Fibroblast of villous mesenchyme (primary cell): ENCODE data around the gene PITX1. TPM values are rescaled to one million over a fixed set of nuclear protein-coding genes. Genes with fewer than 3 reads are reported as not detected.
A peak's percentile ranks its signal among the peaks of the same experiment; 100 is the strongest.

ENCODE experiments used
- DNase-seq: peaks from one replicate; pipeline ENCODE4 v3.0.0-alpha.2; 2010; ENCODE audit warnings: low read depth
- H3K4me3 ChIP-seq: 2 replicates; pipeline ENCODE4 v1.5.1; 2011; ENCODE audit warnings: low read depth, mild to moderate bottlenecking, low read length
- total RNA-seq: library from RNA; depleted of rRNA; stranded (reverse); fragments of >200 nt; gene quantifications from 2 replicates; pipeline ENCODE4 v1.2.3, GENCODE V29; 2012
- TF ChIP-seq, protein P1 (sequence below): IDR thresholded peaks from 2 replicates; pipeline ENCODE4 v1.5.1; 2012; ENCODE audit warnings: low read depth, mild to moderate bottlenecking, low read length; ENCODE audit not compliant: insufficient read depth

PITX1 gene
- total RNA-seq, 1 donor: 19.9 TPM

GRCh38 chr5:135055396-135055795, 21.4 kb upstream of the PITX1 start:
- H3K4me3 ChIP-seq: no peak overlapping the region
- no peak for DNase-seq
- TF ChIP-seq, protein P1, sequence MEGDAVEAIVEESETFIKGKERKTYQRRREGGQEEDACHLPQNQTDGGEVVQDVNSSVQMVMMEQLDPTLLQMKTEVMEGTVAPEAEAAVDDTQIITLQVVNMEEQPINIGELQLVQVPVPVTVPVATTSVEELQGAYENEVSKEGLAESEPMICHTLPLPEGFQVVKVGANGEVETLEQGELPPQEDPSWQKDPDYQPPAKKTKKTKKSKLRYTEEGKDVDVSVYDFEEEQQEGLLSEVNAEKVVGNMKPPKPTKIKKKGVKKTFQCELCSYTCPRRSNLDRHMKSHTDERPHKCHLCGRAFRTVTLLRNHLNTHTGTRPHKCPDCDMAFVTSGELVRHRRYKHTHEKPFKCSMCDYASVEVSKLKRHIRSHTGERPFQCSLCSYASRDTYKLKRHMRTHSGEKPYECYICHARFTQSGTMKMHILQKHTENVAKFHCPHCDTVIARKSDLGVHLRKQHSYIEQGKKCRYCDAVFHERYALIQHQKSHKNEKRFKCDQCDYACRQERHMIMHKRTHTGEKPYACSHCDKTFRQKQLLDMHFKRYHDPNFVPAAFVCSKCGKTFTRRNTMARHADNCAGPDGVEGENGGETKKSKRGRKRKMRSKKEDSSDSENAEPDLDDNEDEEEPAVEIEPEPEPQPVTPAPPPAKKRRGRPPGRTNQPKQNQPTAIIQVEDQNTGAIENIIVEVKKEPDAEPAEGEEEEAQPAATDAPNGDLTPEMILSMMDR: no peak

DNA sequence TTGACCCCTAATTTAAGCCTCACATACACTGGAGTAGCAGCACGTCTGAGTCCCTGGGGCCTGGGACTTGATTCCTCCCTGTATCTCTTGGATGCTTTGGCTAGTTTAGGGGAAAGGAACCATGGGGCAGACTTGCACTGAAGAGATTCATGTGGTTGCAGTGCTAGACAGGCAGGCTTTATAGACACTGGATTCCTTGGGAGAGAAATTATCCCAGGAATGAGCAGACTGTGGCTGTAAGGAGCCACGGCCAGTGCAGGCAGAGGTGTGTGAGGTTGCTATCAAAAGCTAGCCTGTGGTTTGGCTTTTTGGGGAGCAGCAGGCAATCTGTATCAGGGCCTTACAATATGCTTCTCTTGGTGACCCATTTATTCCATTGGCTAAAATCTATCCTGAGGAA, 20.5 kb upstream of the PITX1 start:
- TF ChIP-seq, protein P1: no peak
- DNase-seq: no peak
- H3K4me3 ChIP-seq: no peak overlapping the region

GRCh38 chr5:135053989-135054388, 20.0 kb upstream of the PITX1 start:
- TF ChIP-seq, protein P1: no peak
- no peak for DNase-seq

DNA sequence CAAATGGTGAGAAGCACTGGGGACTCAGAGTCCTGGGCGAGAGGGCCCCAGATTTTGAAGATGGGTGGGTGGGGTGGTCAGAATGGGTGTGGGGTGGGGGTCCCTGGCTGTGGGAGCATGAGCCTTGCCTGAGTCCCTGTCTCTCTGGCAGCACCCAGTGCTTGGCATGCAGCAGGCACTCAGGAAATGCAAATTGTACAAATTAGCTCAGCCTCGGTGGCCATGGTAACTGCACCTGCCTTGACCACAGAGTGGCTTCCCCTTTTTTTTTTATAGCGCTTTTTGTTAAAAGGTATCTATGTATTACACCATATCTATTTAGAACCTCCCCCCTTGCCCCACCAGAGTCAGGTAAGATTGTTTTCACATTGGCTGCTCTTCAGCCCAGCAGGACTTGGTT, 19.2 kb upstream of the PITX1 start:
- TF ChIP-seq, protein P1: no peak
- DNase-seq: no peak

More at GRCh38 chr5:135053989-135054388, 20.0 kb upstream of the PITX1 start:
- H3K4me3 ChIP-seq: no peak overlapping the region

DNA sequence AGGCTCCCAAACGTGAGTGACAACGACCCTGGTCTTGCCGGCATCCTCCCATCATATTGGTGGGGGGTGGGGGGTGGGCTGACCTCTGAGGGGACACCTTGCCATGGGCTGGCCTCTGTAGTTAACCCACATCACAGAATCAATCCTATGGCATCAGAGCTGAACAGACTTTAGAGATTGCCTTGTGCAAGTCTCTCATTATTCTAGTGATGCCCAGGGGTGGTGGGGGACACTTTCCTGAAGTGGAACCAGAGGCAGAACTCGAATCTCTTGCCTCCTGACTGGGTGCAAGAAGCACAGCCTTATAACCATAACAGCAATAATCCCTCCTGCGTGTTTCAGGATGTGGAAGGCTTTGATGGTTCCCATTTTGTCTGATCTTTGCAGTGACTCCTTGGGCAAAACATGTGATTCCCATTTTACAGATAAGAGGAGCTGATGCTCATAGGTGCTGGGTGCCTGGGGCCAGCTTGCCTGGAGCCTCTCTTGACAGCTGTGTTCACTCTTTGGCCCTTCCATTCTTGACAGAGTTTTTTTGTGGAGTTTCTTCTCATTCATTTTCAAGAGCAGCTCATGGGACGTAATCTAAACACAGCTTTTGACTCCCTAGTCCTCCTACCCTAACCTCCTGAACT, 18.6 kb upstream of the PITX1 start:
- no peak overlapping the region for H3K4me3 ChIP-seq
- peak; percentile 68 for DNase-seq

More for the DNA sequence above, 19.2 kb upstream of the PITX1 start:
- H3K4me3 ChIP-seq: no peak overlapping the region

DNA sequence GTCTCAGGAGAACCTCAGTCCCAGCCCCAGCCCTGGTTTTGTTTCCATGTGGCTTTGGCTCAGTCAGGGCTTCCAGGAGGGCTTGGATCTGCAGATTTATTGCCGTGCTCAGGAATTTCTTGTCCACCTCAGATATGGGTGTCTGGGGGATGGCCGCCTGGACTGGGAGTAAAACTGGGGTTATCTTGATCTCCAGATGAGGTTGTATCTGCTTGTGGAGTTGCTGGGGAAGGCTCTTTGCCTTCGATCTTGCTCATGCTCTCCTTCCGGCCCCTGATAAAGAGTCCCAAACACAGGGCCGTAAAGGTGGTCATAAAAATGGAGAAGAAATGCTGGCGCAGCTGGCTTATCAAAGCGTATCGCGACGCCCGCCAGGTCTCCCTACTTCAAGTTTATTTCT, 17.8 kb upstream of the PITX1 start:
- DNase-seq: peak; percentile 28
- H3K4me3 ChIP-seq: no peak overlapping the region
- TF ChIP-seq, protein P1: no peak

More for the DNA sequence above, 18.6 kb upstream of the PITX1 start:
- TF ChIP-seq, protein P1: no peak

- no peak overlapping the region for H3K4me3 ChIP-seq
- TF ChIP-seq, protein P1: no peak
- peak; percentile 23 for DNase-seq
Observed at GRCh38 chr5:135051399-135051798, 17.4 kb upstream of the PITX1 start.
